Activated CD8-positive, alpha-beta T cell treated with anti-CD3 and anti-CD28 coated beads for 36 hours (primary cell): ENCODE measurements around the gene SRMS. TPM values are rescaled to one million over a fixed set of nuclear protein-coding genes. Genes with fewer than 3 reads are reported as not detected.

Experiments used
- ATAC-seq: fragments of 200-7000 bp; cut with Tn5 transposase; one replicate; pipeline ENCODE4 v1.10.0; 2021; ENCODE audit warnings: mild to moderate bottlenecking, moderate library complexity
- CTCF ChIA-PET: fragments of 350-600 bp; sonication (Branson Sonifier 250); formaldehyde crosslinking; loops from one replicate; lab custom pipeline; 2021; ENCODE audit warnings: antibody characterized with exemption; lab: Charles Lee
- POLR2A ChIA-PET: fragments of 350-600 bp; sonication (Branson Sonifier 250); formaldehyde crosslinking; loops from one replicate; lab custom pipeline; 2021; ENCODE audit warnings: antibody characterized with exemption; lab: Charles Lee
- DNase-seq: peaks from one replicate; pipeline ENCODE4 v3.0.0-alpha.2; 2020
- H3K27ac Mint-ChIP-seq: one replicate; pipeline ENCODE4 v1.8.0; 2021; ENCODE audit warnings: mild to moderate bottlenecking, mixed read lengths
- H3K27me3 Mint-ChIP-seq: one replicate; pipeline ENCODE4 v1.8.0; 2021; ENCODE audit warnings: mixed read lengths
- H3K36me3 Mint-ChIP-seq: one replicate; pipeline ENCODE4 v1.8.0; 2021; ENCODE audit warnings: low read depth, mixed read lengths
- H3K4me1 Mint-ChIP-seq: one replicate; pipeline ENCODE4 v1.8.0; 2021; ENCODE audit warnings: low read depth, mixed read lengths
- H3K4me3 Mint-ChIP-seq: one replicate; pipeline ENCODE4 v1.8.0; 2021; ENCODE audit warnings: mild to moderate bottlenecking, moderate library complexity, mixed read lengths
- H3K9me3 Mint-ChIP-seq: one replicate; pipeline ENCODE4 v1.8.0; 2021; ENCODE audit warnings: mixed read lengths
- intact Hi-C: fragments of 100-400 bp; cut with micrococcal nuclease; formaldehyde crosslinking; loops from one replicate; pipeline ENCODE4 v1.10.0; 2022
- total RNA-seq, 2 experiments: library from RNA; stranded (reverse); gene quantifications; one replicate each; pipeline ENCODE4 v1.2.3, GENCODE V29; 2021
- TF ChIP-seq, protein P1 (sequence below): fragments of 200-600 bp; IDR thresholded peaks from one replicate; pipeline ENCODE4 v1.8.0; 2022; ENCODE audit warnings: antibody characterized with exemption, mild to moderate bottlenecking

Gene SRMS
- total RNA-seq, 2 experiments from 2014 or later: not detected

DNA sequence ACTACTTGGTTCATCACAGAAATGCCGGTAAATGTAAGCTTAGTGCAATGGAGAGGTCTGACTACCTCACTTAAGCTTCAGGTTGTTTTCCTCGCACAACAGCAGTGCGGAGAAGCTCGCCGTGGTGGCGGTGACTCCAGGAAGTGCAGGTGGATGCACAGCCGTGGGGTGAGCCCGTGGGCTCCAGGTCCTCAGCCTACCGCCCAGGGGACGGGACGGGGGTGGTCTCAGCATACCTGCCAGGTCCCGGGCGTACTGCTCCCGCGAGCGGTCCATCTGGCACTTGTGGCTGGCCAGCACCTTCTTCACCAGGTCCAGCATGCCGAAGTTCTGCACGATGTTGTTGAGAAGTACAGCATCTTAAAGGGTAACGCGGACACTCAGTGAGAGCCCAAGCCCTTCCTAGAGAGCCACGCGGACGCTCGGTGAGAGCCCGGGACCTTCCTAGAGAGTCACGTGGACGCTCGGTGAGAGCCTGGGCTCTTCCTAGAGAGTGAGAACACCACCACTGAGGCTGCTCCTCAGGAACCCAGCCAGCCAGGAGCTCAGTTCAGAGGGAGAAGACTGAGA, 44.3 kb upstream of the SRMS start:
- Mint-ChIP-seq H3K4me3 (no peak overlapping the region), H3K4me1 (peaks cover 11% of the 10 kb centered on the region), H3K36me3 (peaks cover 28% of the 10 kb centered on the region), H3K27me3 (no peaks in the 10 kb centered on the region), H3K27ac (no peak overlapping the region), H3K9me3 (no peaks in the 10 kb centered on the region)
- ChIA-PET POLR2A (no interaction called here), CTCF (no interaction called here)
- ATAC-seq (no peak), DNase-seq (no peak)
- intact Hi-C loops: no loop called here
- TF ChIP-seq, protein P1, sequence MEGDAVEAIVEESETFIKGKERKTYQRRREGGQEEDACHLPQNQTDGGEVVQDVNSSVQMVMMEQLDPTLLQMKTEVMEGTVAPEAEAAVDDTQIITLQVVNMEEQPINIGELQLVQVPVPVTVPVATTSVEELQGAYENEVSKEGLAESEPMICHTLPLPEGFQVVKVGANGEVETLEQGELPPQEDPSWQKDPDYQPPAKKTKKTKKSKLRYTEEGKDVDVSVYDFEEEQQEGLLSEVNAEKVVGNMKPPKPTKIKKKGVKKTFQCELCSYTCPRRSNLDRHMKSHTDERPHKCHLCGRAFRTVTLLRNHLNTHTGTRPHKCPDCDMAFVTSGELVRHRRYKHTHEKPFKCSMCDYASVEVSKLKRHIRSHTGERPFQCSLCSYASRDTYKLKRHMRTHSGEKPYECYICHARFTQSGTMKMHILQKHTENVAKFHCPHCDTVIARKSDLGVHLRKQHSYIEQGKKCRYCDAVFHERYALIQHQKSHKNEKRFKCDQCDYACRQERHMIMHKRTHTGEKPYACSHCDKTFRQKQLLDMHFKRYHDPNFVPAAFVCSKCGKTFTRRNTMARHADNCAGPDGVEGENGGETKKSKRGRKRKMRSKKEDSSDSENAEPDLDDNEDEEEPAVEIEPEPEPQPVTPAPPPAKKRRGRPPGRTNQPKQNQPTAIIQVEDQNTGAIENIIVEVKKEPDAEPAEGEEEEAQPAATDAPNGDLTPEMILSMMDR: no peak

- intact Hi-C loops: no loop called here
- CTCF ChIA-PET: no interaction called here
- no peaks in the 10 kb centered on the region for H3K9me3 Mint-ChIP-seq
- POLR2A ChIA-PET: no interaction called here
- peaks cover 28% of the 10 kb centered on the region for H3K36me3 Mint-ChIP-seq
- TF ChIP-seq, protein P1: no peak
- DNase-seq (no peak), ATAC-seq (no peak)
- H3K27ac Mint-ChIP-seq: no peak overlapping the region
- no peak overlapping the region for H3K4me3 Mint-ChIP-seq
- H3K27me3 Mint-ChIP-seq: no peaks in the 10 kb centered on the region
- H3K4me1 Mint-ChIP-seq: peaks cover 11% of the 10 kb centered on the region
Measured at GRCh38 chr20:63591147-63591533, 43.6 kb upstream of the SRMS start.

DNA sequence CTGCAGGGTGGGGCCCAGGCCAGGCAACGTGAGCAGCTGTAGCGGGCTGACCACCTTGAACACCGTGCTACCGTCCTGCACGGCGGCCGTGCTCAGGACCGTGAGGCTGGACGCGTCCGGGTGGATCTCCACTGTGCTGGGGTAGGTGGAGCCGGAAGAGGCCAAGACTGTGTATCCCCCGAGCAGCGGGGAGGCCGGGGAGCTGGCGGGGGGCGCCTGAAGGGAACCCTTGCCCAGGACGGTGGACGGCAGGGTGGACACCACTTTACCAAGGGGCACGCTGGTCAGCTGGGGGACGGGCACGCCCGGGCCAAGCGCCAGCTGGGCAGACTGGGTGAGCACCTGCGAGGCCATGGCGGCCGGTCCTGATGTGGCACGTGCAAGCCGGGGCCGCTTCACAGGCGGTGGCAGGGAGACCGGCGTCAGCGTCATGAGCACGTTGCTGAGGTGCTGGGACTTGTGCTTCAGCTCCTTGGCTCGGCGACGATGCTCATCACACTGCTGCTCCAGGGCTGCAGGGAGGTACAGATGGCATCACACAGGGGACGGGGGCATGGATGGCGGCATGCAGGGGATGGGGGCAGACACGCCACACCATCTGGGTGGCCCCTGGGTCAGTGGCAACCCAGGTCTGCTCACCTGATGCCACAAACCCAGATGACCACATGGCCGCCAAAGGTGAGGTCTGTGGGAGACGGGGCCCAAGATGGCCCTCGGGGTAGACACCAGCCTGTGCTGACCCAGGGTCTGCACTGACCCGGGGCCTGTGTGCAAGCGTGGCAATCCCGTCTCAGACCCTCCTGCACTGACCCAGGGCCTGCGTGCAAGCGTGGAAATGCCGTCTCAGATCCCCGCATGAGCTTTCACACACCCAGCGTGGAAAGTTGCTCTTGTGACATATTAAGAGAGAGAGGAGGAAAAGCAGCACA, 42.9 kb upstream of the SRMS start:
- no peaks in the 10 kb centered on the region for H3K9me3 Mint-ChIP-seq
- ChIA-PET POLR2A (no interaction called here), CTCF (no interaction called here)
- no peak overlapping the region for H3K4me3 Mint-ChIP-seq
- H3K4me1 Mint-ChIP-seq: peaks cover 11% of the 10 kb centered on the region
- peaks cover 27% of the 10 kb centered on the region for H3K36me3 Mint-ChIP-seq
- H3K27ac Mint-ChIP-seq: no peak overlapping the region
- no peak for DNase-seq
- ATAC-seq: no peak
- H3K27me3 Mint-ChIP-seq: no peaks in the 10 kb centered on the region
- TF ChIP-seq, protein P1: no peak
- intact Hi-C loops: no loop called here

GRCh38 chr20:63589261-63590217, 42.0 kb upstream of the SRMS start:
- TF ChIP-seq, protein P1: no peak
- H3K4me3 Mint-ChIP-seq: no peak overlapping the region
- peaks cover 11% of the 10 kb centered on the region for H3K4me1 Mint-ChIP-seq
- no peaks in the 10 kb centered on the region for H3K27me3 Mint-ChIP-seq
- ATAC-seq (no peak), DNase-seq (no peak)
- H3K9me3 Mint-ChIP-seq: no peaks in the 10 kb centered on the region
- CTCF ChIA-PET: no interaction called here
- H3K27ac Mint-ChIP-seq: no peak overlapping the region
- intact Hi-C loops: no loop called here
- H3K36me3 Mint-ChIP-seq: peaks cover 22% of the 10 kb centered on the region
- POLR2A ChIA-PET: no interaction called here
